K562 (cell line): ENCODE results near the gene PET100. TPM values are rescaled to one million over a fixed set of nuclear protein-coding genes. Genes with fewer than 3 reads are reported as not detected.

Source experiments
- ARID2 ChIP-seq: fragments of 450-650 bp; IDR thresholded peaks from 2 replicates; pipeline ENCODE4 v1.6.1; 2017; ENCODE audit warnings: antibody characterized with exemption, mild to moderate bottlenecking
- DMBX1 ChIP-seq: fragments of 250-450 bp; sonication (Bioruptor Pico); IDR thresholded peaks from 2 replicates; pipeline ENCODE4 v1.8.0; 2022; ENCODE audit warnings: inconsistent platforms, mild to moderate bottlenecking, moderate library complexity, borderline replicate concordance
- ESRRA ChIP-seq: fragments of 450-650 bp; IDR thresholded peaks from 2 replicates; pipeline ENCODE4 v1.6.1; 2014; ENCODE audit warnings: low read depth, mild to moderate bottlenecking, moderate library complexity, borderline replicate concordance
- FOSL1 ChIP-seq: fragments of 200-800 bp; sonication (Bioruptor generic); conservative IDR thresholded peaks from 2 replicates; pipeline ENCODE4 v1.6.1; 2016; ENCODE audit warnings: missing genetic modification characterization, missing compliant biosample characterization
- HMG20A ChIP-seq: fragments of 450-650 bp; formaldehyde crosslinking; conservative IDR thresholded peaks from 2 replicates; pipeline ENCODE4 v1.4.0; 2020; ENCODE audit warnings: mild to moderate bottlenecking, mixed read lengths
- MAFK ChIP-seq: IDR thresholded peaks from 2 replicates; pipeline ENCODE4 v1.6.1; 2011; ENCODE audit warnings: low read length, improper control_type of control experiment
- RBM17 ChIP-seq: fragments of 200-400 bp; formaldehyde crosslinking; IDR thresholded peaks from 2 replicates; pipeline ENCODE4 v1.6.1; 2017; ENCODE audit warnings: low read depth, mild to moderate bottlenecking, low read length, borderline replicate concordance
- SAFB ChIP-seq: fragments of 200-400 bp; formaldehyde crosslinking; IDR thresholded peaks from 2 replicates; pipeline ENCODE4 v1.6.1; 2017; ENCODE audit warnings: low read depth, low read length, borderline replicate concordance
- TAF9B ChIP-seq: fragments of 450-650 bp; IDR thresholded peaks from 2 replicates; pipeline ENCODE4 v1.6.1; 2018; ENCODE audit warnings: mild to moderate bottlenecking; ENCODE audit not compliant: partially characterized antibody
- ZFP30 ChIP-seq: fragments of 250-450 bp; sonication (Bioruptor Pico); IDR thresholded peaks from 2 replicates; pipeline ENCODE4 v1.8.0; 2022; ENCODE audit warnings: moderate library complexity, mild to moderate bottlenecking, inconsistent platforms, borderline replicate concordance
- polyA plus RNA-seq, 8 experiments: library from polyadenylated mRNA; depleted of rRNA in 4 of 8; stranded (reverse) in 5 of 8; unstranded in 3 of 8; fragments of >200 nt; fragmentation: Nextera tagmentation in 2 of 8; fragmentation: Illumina TruSeq in 1 of 8; extraction: Ambion mirVana in 2 of 8; extraction: Trizol in 1 of 8; gene quantifications; 2 replicates each; pipeline versions ENCODE4 v1.2.1 to v1.2.3, GENCODE V29; 2011 to 2014; ENCODE audit warnings: inconsistent platforms in 1 of 8, missing spikeins in 1 of 8
- total RNA-seq, 7 experiments: library from RNA; depleted of rRNA in 6 of 7; stranded (reverse); fragments of >200 nt in 6 of 7; fragmentation: Illumina TruSeq in 2 of 7; extraction: Trizol in 2 of 7; gene quantifications; 2 replicates each; pipeline versions ENCODE4 v1.2.1 to v1.2.3, GENCODE V29; 2011 to 2021; ENCODE audit warnings: low replicate concordance in 1 of 7
- TF ChIP-seq, protein P1 (sequence below), 2 experiments: fragments of 450-650 bp; formaldehyde crosslinking in 1 of 2; IDR thresholded peaks; 2 replicates each; pipeline versions ENCODE4 v1.4.0 to v1.6.1; 2014 to 2020; ENCODE audit warnings: mild to moderate bottlenecking in 2 of 2, borderline replicate concordance in 1 of 2, low read depth in 1 of 2
- TF ChIP-seq, protein P2 (sequence below): fragments of 450-650 bp; IDR thresholded peaks from 2 replicates; pipeline ENCODE4 v1.6.1; 2016
- TF ChIP-seq, protein P3 (sequence below): IDR thresholded peaks from 2 replicates; pipeline ENCODE4 v1.6.1; 2011; ENCODE audit warnings: borderline replicate concordance, low read depth, mild to moderate bottlenecking, moderate library complexity, low read length; ENCODE audit not compliant: insufficient read depth, poor library complexity, severe bottlenecking

Gene PET100
- total and polyA plus RNA-seq, 9 of the 15 experiments (the other 6 are each of a cell fraction or from before 2014, with no cell fraction given), result 62.3 to 351 (median 98.3) TPM

DNA sequence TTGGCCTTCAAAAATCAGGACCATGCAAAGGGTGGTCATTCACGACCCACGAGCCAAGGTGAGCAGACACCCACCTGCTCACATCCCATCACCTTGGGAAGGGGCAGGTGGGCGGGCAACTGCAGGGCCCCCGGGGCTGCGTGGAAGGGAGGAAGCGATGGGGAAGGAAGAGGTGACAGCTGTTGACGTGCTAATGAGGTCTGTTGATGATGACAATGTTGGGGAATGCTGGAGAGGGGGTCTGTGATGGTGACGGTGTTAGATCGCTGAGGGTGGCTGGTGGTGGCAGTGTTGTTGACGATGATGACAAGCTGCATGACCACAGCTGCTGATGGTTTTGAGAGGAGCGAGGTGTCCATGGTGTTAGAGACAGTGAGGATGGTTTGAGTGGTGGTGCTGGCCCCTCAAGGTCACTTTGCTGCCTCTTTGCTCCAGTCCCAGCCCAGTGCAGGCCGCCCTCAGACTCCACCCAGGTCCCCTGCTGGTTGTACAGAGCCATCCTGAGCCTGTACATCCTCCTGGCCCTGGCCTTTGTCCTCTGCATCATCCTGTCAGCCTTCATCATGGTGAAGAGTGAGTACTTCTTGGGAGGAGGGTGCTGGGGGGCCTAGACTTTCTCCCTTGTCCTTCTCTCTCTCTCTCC, 48.2 kb downstream of the PET100 start (continued):
- TF ChIP-seq, protein P1, sequence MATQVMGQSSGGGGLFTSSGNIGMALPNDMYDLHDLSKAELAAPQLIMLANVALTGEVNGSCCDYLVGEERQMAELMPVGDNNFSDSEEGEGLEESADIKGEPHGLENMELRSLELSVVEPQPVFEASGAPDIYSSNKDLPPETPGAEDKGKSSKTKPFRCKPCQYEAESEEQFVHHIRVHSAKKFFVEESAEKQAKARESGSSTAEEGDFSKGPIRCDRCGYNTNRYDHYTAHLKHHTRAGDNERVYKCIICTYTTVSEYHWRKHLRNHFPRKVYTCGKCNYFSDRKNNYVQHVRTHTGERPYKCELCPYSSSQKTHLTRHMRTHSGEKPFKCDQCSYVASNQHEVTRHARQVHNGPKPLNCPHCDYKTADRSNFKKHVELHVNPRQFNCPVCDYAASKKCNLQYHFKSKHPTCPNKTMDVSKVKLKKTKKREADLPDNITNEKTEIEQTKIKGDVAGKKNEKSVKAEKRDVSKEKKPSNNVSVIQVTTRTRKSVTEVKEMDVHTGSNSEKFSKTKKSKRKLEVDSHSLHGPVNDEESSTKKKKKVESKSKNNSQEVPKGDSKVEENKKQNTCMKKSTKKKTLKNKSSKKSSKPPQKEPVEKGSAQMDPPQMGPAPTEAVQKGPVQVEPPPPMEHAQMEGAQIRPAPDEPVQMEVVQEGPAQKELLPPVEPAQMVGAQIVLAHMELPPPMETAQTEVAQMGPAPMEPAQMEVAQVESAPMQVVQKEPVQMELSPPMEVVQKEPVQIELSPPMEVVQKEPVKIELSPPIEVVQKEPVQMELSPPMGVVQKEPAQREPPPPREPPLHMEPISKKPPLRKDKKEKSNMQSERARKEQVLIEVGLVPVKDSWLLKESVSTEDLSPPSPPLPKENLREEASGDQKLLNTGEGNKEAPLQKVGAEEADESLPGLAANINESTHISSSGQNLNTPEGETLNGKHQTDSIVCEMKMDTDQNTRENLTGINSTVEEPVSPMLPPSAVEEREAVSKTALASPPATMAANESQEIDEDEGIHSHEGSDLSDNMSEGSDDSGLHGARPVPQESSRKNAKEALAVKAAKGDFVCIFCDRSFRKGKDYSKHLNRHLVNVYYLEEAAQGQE (IDR thresholded peaks at IDR 0.05; ENCODE audit: borderline replicate concordance), result peak; percentile 17; the same call in 1 of the 2 replicates
- TF ChIP-seq, protein P1 (CRISPR knock-in tag; IDR thresholded peaks at IDR 0.05; ENCODE audit: low read depth), result no peak
- TF ChIP-seq SAFB (no peak), ARID2 (no peak), HMG20A (CRISPR knock-in tag) (no peak), ESRRA (peak; percentile 91), RBM17 (no peak), ZFP30 (CRISPR knock-in tag) (no peak), DMBX1 (no peak), TAF9B (no peak), FOSL1 (tag) (no peak), MAFK (no peak)
- TF ChIP-seq, protein P2, sequence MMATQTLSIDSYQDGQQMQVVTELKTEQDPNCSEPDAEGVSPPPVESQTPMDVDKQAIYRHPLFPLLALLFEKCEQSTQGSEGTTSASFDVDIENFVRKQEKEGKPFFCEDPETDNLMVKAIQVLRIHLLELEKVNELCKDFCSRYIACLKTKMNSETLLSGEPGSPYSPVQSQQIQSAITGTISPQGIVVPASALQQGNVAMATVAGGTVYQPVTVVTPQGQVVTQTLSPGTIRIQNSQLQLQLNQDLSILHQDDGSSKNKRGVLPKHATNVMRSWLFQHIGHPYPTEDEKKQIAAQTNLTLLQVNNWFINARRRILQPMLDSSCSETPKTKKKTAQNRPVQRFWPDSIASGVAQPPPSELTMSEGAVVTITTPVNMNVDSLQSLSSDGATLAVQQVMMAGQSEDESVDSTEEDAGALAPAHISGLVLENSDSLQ, result no peak
- TF ChIP-seq, protein P3, sequence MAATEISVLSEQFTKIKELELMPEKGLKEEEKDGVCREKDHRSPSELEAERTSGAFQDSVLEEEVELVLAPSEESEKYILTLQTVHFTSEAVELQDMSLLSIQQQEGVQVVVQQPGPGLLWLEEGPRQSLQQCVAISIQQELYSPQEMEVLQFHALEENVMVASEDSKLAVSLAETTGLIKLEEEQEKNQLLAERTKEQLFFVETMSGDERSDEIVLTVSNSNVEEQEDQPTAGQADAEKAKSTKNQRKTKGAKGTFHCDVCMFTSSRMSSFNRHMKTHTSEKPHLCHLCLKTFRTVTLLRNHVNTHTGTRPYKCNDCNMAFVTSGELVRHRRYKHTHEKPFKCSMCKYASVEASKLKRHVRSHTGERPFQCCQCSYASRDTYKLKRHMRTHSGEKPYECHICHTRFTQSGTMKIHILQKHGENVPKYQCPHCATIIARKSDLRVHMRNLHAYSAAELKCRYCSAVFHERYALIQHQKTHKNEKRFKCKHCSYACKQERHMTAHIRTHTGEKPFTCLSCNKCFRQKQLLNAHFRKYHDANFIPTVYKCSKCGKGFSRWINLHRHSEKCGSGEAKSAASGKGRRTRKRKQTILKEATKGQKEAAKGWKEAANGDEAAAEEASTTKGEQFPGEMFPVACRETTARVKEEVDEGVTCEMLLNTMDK, result peak; percentile 7
